Measurements from ENCODE around the gene KIF1A.

The KIF1A gene

GRCh38 chr2:240798327-240798905 is 21.6 kb downstream of the KIF1A start:
- no peak for DNase-seq

DNA sequence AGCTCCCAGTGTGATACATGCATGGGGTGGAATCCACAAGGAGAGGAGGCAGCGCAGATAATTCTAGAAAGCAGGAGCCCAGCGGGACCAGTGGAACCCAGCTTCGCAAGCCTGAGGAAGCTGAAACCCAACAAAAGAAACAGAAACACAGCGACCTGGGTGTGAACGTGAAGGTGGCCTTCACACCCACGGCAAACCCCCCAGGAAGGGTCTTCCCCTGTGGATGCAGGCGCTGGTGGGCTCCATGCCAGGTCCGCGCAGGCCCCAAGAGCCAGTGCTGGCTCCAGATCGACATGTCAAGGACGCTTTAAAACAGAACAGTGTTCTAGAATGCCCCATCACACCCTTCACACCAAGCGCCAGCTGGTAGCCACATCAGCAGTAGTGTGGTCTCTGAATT is 22.1 kb downstream of the KIF1A start:
- no peak for DNase-seq

DNA sequence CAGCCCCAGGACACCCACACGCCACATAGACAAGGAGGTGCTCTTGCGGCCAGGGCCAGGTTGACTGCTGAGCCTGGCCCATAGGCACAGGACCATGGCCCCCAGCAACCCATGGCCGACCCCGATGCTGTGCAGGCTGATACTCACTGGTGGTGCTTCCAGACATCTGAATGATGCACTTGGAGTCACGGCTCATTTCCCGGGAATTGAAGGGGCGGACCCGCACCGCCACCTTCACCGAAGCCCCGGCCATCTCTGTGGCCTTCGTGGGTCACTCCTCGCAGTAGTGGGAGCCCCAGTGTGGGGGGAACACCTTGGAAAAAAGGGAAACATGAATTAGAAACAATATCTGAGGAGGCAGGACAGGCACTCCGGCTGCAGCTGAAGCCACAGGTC is 22.5 kb downstream of the KIF1A start:
- no peak for DNase-seq

DNA sequence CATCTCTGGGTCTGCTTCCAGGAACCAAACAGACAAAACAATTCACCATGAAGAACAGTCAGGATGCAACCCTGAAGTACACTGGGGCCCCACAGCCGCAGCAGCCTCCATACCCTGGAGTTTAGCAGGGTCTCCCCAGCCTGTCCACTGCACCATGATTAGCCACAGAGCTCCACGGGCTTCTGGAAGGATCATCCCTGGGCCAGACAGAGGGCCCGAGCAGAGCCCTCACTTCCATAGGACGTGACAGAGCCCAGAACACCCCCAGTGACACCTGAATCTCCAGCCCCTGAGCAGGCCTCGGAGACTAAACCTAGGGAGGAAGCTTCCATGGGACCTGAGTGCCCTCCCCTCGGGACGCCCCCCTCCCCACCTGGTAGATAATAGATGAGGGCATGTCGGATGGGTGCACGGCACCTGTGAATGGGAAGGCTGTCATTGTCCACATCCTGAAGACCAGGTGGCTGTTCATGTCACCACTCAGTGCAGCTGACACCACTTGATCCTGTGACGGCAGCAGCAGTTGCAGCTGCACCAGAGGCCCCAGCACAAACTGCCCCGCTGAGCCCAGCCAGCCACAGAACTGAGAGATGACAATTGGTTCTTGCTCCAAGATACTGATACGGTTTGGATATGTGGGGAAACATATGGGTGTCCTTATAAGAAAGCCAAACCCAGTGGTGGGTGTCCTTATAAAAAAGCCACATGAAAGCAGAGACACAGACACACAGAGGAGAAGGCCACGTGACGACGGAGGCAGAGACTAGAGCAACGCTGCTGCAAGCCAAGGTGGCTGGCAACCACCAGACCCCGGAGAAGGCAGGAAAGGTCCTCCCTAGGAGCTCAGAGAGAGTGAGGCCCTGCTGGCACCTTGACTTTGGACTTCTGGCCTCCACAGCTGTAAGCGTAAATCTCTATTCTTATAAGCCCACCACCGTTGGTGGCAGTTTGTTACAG is 23.2 kb downstream of the KIF1A start:
- no peak for DNase-seq

GRCh38 chr2:240795916-240796510 is 24.0 kb downstream of the KIF1A start:
- DNase-seq, result no peak

- no peak for DNase-seq
These were observed 24.6 kb downstream of the KIF1A start for GRCh38 chr2:240795454-240795853.

DNA sequence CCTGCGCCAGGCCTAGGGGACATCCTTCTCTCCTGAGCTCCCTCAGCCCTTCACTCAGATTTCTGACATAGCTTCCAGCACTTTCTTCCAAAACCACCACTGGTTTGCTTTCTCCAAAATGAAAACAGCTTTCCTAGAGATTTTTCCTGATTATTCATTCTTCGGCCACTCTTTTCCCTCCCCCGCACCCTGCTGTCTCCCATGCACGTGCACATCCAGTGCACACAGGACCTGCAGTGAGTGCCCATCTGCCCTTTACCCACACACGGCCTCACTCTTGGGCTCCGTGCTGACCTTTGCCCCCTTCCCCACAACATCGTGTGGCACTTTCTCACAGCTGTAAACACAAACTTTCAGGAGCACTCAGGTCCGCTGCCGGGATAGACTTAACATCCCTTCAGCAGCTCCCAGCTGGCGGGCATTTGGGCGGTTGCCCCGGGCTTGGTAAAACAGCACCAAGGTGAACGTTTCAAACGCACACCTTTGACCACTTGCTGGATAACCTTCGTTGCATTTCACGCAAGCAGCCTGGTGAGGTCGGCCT is 25.8 kb downstream of the KIF1A start:
- no peak for DNase-seq

DNA sequence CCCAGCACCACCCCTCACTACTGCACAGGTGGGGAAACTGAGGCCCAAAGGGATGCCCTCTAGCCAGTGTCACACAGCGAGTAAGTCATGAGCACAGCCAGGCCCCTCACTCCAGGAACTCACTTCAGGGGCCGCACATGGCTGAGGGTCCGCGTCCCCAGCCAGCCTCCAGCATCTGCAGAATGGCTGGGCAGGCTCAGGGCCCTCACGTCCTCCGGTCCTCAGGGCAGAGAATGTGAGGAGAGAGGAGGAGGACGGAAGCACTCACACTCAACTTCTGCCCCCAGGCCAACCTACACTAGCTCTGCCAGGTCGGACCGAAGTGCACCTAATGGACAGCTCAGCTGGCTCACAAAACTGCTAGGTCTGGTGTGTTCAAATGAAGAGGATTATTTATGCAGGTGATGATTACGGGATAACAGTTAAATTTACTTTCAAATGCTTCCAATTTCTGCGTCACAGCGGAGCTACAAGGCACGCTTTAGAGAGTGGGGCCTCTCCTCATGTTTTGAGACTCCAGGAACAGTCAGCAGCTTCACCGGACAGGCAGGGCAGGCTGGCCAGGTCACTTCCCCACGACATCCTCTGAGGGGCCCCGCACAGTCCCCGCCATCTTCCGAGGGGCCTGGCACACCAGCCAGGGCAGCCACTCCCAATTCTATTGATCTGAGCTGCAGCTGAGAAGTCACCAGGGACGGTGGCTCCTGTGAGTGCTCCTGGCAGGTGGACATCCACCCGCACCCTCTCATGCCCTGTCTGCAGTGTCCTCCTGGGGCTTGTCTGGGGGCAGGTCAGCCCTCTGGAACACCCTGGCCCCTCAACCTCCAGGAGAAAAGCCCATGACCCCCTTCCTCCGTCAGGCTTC is 26.5 kb downstream of the KIF1A start:
- DNase-seq, result no peak

DNA sequence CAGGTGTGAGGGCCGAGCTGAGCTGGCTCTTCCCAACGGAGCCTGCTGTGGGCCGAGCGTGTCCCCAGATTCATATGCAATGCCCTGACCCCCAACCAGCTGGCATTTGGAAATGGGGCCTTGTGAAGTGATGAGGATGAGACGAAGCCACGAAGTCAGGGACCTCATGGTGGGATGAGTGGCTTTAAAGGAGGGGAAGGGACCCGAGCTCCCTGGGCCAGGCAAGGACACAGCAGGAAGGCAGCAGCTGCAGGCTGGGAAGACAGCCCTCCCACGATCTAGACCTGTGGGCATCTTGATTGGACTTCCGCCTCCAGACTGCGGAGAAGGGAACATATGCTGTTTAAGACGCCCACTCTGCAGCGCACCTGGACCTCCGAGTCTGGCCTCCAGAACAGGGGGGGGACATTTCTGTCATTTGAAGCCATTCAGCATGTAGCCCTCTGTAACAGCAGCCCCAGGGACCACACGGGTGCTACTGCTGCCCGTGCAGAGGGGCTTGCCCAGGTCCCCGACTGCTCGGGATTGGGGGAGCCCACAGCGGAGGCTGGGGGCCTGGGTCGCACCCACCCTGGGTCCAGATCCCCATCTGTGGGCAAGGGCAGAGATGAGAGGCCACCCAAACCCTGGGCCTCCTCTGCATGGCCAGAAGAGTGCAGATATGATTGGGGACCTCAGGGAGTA is 27.2 kb downstream of the KIF1A start:
- no peak for DNase-seq

GRCh38 chr2:240791821-240792628 is 28.0 kb downstream of the KIF1A start:
- DNase-seq, result no peak

DNA sequence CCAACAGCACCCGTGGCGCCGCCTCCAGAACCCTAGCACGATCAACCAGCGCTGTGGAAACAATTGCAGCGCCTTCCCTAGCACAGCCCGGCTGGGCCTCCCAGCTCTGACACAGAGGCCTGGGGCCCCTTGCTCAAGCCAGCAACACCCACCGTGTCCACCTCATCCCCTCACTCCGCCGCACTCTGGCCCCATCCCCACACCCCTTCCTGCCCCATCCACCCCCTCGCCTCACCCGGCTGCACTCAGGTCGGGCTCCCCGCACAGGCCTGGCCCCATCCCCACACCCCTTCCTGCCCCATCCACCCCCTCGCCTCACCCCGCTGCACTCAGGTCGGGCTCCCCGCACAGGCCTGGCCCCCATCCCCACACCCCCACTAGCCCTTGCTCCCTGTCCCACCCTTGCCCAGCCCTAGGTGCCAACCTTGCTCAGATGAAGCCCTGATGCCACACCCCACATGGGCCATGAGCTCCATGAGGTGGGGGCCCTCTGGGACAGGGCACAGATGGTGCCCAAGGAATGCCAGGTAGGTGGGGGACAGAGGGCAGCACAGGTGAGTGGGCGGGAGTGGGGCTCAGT is 28.7 kb downstream of the KIF1A start:
- DNase-seq, result no peak

DNA sequence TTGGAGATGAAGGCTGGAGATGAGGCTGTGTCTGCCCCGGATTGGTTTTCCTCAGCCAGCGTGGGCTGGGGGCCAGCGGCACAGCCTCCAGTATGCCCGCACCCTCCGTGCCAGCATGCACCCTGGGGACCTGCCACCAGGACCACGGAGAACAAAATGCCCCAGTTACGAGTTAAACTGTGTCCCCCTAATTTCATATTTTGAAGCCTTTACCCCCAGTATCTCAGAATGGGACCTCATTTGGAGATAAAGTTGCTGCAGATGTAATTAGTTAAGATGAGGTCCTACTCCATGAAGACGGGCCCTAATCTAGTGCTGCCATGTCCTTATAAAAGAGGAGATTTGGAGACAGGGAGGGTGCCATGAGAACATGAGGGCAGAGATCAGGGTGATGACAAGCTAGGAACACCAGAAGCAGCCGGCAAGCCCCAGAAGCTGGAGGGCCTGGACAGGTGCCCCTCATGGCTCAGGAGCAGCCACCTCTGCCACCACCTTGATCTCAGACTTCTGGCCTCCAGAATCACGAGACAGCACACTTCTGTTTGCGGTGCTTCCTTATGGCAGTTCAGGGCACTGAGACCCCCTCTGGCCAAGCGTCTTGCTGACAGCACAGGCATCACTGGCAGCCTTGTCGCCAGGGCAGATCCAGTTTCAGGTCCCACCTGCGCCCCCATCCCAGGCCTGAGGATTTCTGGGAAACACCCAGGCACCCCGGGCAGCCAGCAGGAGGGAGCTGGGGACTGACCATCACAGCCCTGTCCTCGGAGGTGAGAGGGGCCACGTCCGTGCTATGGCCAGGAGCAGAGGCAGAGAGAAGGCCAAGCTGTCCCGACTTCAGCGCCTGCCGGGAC is 29.4 kb downstream of the KIF1A start:
- no peak for DNase-seq

DNA sequence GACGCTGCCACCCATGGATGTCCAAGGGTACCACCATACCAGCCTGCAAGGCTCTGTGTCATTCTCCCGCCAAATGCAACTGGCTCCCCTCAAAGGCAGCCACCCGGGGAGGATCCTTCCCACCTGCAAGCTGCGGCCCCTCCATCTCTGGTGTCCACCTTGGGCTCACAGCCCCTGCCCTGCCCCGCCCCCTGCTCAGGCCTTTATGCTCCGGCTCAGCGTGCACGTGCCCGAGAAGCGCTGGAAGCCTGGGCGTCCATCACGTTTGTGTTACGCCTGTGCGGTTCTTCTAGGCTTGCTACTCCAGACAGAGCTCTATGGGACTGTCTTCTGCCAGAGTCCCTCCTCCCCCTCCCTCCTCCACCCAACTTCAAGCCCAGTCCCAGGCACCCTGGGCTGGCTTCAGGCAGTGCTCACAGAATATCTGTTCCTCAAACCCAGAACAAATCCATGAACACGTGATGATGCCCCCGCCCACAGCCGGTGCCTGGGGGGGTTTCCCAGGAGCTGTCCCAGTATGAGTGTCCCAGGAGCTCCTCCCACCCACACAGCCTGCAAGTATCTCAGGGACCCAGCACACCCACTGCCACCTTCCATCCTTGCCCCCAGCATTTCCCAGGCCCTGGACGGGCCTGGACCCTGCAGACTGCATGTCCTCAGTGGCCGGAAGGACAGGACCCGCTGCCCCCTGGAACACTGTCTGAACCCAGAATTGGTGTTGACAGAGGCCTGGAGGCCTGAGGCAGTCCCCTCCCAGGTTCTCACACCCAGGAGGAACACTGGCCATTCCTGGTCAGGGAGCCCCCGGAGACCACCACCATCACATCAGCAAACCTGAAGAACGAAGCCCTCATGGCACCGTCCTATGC is 30.3 kb downstream of the KIF1A start:
- DNase-seq, result no peak

DNA sequence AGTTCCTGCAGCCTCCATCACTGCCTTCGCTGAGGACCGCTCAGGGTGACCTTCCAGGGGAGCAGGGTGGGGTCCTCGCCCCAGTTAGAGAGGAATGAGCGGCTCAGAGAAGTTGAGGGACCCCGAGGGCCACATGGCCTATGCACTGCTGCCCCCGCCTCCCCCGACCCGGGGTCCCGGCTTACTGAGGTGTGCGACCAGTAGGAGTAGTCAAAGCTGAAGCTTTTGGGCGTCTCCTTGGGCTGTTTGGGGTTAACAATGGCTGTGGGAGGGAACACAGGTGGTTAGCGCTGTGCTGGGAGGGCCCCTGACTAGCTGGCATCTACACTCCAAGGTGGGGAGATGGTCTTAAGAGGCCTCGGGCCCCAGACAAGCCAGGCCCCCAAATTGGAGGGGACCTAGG is 31.0 kb downstream of the KIF1A start:
- DNase-seq, result no peak

- DNase-seq, result no peak
These were observed 31.5 kb downstream of the KIF1A start for GRCh38 chr2:240788482-240788881.

DNA sequence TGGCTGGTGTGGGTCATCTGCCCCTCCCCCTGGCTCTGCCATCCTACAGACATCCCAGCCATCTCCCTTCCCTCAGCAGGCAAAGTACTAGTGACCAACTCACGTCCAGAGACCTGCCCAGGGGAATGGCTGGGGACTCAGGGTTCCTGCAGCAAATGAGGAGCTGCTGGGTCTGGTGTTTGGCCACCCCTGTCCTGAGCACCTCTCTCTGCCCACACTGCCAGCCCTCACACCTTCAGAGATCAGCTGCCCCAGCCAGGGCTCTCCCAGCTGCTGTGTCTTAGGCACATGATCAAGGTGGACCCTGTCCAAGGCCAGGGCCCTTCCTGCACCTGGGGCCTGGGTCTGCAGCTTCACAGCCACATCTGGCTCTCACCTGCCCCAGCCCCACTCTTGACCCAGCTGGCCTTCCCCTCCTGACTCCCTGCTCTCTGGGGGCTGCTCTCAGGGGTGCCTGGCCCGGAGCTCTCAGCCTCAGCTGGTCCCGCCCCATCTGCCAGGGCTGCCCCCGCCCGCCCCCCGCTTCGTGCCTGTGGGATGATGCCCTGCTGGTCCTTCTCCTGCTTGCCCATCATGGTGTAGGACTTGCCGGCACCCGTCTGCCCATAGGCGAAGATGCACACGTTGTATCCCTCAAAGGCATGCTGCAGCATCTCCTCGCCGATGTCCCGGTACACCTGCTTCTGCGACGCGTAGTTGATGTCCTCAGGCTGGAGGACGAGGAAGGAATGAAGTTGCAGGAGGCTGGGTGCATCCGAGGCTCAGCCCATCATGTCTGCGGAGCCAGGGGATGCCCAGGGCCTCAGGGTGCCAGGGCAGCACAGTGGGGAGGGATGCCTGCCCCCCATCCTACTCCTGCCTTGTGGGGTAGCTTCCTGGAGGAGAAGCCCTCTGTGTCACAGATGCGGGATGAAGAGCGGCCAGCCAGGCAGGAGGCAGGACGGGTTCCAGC is 32.2 kb downstream of the KIF1A start:
- DNase-seq, result no peak

DNA sequence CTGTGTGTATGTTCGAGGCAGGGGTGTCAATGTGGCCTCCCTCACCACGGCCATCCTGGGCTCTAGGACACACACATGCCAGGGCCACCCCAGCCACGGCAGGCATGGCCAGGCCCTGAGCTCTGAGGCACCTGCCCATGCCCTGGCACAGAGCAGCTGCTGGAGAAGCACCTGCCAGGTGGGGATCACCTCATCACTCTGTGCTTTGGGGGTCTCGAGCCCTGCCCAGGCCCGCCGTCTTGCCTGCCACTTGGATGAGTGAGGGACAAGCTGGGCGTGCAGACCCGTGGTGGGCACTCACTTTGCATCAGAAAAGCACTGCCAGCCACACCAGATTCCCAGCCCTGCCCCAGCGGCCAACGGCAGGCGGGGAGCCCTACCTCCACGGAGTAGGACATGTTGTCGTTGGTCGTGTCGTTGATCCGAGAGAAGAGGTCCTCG is 33.1 kb downstream of the KIF1A start:
- DNase-seq, result no peak

All from NK-92 treated with Interleukin-12 subunit alpha and Interleukin-12 subunit beta, amount 100 ng/mL, for 24 hours (cell line).